ENCODE data around the gene CLCA1. TPM values are rescaled to one million over a fixed set of nuclear protein-coding genes. Genes with fewer than 3 reads are reported as not detected.
A peak's percentile ranks its signal among the peaks of the same experiment; 100 is the strongest.

The CLCA1 gene, protein sequence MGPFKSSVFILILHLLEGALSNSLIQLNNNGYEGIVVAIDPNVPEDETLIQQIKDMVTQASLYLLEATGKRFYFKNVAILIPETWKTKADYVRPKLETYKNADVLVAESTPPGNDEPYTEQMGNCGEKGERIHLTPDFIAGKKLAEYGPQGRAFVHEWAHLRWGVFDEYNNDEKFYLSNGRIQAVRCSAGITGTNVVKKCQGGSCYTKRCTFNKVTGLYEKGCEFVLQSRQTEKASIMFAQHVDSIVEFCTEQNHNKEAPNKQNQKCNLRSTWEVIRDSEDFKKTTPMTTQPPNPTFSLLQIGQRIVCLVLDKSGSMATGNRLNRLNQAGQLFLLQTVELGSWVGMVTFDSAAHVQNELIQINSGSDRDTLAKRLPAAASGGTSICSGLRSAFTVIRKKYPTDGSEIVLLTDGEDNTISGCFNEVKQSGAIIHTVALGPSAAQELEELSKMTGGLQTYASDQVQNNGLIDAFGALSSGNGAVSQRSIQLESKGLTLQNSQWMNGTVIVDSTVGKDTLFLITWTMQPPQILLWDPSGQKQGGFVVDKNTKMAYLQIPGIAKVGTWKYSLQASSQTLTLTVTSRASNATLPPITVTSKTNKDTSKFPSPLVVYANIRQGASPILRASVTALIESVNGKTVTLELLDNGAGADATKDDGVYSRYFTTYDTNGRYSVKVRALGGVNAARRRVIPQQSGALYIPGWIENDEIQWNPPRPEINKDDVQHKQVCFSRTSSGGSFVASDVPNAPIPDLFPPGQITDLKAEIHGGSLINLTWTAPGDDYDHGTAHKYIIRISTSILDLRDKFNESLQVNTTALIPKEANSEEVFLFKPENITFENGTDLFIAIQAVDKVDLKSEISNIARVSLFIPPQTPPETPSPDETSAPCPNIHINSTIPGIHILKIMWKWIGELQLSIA
- total RNA-seq, result not detected

DNA sequence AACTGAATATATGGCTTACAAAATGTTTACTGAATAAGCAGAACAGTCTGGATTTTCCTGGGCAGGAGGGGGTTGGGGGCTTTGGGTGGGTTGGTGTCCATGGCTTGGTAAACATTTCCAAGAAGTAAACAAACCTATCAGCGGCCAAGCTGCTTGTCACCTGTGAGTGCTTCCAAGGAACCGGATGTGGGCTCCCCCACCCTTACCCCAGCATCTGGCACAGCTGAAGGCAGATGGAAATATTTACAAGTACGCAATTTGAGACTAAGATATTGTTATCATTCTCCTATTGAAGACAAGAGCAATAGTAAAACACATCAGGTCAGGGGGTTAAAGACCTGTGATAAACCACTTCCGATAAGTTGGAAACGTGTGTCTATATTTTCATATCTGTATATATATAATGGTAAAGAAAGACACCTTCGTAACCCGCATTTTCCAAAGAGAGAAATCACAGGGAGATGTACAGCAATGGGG, at the start of gene CLCA1:
Gene CLCA1, plus strand, starts transcription at position 427 of the 477 bp plus-strand sequence. Its CDS starts 45 bp downstream, at position 472.
- no peak for DNase-seq (ENCODE audit: low read depth in 2 of 3, low spot score in 2 of 3)

DNA sequence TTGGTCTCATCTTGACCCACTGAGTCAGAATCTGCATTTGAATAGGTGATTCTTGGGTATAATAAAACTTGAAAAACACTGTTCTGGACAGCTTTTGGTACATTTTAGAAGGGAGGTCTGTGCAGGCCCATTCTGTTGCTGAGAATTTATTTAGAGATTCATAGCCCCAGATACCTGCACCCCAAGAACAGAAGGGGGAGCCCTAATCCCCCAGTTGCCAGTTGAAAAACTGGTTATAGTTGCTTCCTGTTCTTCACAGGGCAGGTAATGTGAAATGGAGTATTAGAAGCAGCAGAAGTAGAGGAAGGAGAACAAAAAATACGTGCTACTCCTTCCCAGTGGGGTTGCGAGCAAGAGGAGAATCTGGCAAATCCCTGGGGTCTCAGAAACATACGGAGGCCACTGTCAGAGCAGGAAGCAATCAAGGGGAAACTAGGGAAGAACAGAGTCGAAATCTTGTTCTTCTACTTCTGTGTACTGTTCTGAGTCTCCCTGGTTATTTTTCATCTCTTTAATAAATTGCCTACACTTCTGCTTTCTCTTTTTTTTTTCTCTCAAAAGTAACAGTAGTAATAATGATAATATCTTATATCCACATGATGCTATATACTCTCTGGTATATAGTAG, 49.3 kb upstream of the CLCA1 start:
- peak in 2 of 3 donors; percentile 62 to 82 for DNase-seq (ENCODE audit: low read depth in 2 of 3, low spot score in 2 of 3)

DNA sequence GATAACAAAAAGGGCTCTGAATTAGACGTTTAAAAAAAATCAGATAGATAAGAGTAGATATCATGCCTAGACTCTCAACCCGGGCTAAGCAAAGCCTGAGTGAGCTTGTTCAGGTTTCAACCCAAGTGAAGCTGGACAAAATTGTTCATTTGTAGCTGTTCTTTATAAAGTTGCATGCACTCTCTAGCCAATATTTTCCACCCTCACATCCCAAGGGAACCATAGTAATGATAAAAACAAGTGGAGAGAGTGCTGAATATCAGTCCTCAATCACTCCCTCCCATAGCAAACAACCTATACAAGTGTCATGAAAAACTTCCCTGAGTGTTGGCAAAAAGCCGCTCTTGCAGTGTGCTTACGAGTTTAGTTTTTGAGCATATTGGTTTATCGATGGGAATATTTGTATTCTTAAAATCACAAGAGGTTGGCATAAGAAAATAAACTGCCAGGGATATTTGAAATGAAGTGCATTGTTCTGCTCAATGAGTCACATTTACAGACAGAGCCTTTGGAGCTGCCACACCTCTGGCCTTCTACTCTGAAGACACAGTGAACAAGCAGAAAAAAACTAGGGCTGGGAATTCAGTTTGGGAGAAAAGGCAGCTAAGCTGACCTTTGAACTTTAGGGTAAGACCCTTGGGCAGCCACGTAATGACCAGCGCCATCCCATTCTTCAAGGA, 47.0 kb upstream of the CLCA1 start:
- DNase-seq (ENCODE audit: low read depth in 2 of 3, low spot score in 2 of 3), result no peak

DNA sequence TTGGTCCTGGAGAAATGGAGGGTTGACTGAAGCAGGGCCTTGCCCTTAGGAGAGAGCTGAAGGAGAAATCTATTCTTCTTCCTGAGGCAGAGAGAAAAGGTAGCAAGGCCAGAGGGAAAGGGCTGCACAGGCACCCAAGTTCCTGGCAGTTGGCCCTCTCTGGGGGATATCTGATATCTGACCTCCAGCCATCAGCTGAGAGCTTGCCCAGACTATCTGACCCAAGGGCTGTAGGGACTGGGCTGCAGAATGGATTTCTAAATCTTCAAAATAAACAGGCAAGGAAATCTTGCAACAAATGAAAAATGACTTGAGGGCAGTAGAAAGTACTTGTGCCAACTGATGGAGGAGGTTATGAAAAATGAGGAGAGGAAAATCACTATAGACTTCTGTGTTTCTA, 45.3 kb upstream of the CLCA1 start:
- DNase-seq (ENCODE audit: low read depth in 2 of 3, low spot score in 2 of 3), result no peak

DNA sequence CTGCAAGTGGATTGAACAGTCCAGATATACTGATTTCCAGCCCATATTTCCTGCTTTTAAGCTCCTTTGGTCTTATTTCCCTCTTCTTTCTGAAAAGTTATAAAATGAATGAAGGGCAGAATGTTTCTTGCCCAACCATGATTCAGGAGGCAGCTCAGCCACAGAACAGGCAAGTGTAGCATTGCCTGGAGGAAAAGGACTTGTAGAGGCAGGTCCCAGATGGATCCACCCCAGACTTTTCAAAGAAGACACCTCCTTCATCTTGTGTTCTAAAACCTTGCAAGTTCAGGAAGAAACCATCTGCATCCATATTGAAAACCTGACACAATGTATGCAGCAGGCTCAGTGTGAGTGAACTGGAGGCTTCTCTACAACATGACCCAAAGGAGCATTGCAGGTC, 44.9 kb upstream of the CLCA1 start, which contains the start of gene CLCA2:
Gene CLCA2, plus strand, starts transcription at position 299 of the 400 bp plus-strand sequence. Its CDS starts 77 bp downstream, at position 376.
- no peak for DNase-seq (ENCODE audit: low read depth in 2 of 3, low spot score in 2 of 3)

DNA sequence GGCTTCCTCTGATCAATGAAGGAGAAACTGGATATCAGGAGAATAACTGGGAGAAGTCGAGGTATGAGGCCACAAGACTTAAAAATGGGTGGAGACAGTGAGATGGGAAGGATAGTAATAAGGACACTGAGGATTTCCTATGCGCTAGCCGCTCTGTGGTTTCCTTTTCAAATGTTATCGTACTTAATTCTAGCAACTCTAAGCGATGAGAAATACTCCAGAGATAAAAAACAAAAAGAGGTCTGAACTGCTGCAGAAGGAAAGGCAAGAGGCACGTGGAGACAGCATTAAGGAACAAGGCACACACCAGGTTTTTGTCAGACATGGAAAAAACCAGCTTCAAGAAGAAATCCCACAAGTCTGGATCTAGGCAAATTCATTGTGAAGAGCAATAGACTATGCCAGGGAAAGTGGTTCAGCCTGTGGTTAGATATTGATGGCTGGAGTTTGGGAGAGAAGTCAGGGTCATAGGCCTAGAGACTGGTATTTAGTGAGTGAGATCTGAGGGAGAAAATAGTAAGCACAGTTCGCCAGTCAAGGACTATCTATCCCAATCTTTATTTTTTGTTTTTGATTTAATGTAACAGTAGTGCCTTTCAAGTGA, 39.5 kb upstream of the CLCA1 start:
- no peak for DNase-seq (ENCODE audit: low read depth in 2 of 3, low spot score in 2 of 3)

DNA sequence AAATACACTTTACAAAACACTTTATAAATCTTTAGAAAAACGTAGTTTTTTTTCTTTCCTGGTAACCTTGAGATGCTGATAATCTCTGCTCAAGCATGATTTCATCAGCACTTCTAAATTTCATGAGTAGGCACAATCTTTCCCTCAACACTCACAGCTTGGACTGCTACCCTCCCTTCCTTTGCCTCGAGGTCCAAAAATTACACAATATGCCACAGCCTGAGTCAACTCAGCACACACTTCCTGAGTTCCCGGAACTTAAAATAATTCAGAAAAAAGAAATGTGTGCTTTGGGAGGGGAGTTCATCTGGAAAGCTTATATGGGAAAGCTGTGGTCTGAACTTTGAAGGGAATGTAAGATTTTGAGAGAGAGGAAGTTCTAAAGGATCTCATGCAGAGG, 38.9 kb upstream of the CLCA1 start:
- DNase-seq (ENCODE audit: low read depth in 2 of 3, low spot score in 2 of 3), result peak in 2 of 3 donors; percentile 67 to 69

DNA sequence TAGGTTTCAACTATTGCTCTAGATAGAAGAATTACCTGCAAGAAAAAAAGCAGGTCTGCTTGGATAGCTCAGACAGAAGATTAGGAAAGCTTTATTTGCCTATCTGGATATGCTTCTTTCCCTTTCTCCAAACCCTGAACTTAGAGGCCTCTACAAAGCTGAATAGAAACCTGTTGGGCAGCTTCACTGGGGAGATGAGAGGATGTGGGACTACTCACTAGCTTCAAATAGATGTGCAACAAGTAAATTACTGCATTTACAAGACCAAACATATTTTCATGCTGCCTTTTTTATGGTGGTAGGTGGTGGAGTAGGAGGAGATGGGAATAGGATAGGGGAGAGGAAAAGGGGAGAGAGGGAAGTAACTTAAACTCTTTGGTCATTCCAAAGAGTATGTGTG, 38.4 kb upstream of the CLCA1 start:
- no peak for DNase-seq (ENCODE audit: low read depth in 2 of 3, low spot score in 2 of 3)

DNA sequence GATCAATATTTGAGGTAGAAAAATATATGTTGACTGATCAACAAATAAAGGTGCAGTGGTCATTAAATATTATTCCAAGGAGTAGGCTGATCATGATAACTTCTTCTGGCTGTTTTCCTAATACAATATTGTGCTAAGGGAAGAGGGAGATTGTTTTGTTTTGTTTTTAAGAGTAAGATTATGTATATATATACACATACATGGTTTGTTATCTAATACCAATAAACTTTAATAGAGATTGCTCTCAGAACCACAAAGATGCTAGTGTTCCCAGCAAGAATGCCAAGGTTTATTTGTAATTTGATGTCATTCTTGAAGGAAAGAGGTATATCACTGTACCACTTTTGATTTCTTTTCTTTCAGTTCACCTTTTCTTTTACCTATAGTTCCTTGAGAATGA, 34.7 kb upstream of the CLCA1 start:
- no peak for DNase-seq (ENCODE audit: low read depth in 2 of 3, low spot score in 2 of 3)

DNA sequence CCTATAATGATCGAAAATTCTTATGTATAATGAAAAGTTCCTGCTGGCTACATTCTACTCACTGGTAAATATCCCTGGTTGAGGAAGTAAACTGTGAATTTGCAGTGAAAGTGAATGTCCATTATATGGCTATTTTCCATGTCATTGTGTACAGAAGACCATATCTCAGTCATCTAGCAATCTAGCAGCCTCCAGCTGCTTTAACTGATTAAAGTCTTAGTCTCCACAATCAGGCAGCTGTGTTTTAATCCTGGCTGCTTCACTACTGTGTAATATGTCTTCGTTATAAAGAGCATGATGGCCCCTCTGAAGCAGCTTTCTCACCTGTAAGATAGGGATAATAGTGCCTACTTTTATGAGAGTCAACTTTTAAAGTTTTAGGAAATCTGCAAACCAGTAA, 33.4 kb upstream of the CLCA1 start:
- DNase-seq (ENCODE audit: low read depth in 2 of 3, low spot score in 2 of 3), result no peak

DNA sequence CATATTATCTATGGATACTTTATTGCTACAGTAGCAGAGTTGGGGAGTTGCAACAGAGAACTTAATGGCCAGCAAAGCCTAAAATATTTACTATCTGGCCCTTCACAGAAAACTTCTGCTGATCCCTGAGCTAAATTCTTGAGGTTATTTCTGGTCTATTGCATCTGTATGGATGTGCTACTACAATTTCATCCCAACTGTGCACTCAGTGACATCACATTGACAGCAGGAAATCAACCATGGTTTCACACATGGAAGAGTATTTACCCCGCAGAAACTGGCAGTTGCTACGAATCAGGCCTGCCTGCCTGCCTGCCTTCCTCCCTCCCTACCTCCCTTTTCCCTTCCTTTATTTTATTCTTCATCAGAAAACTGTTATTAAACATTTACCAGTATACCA, 32.7 kb upstream of the CLCA1 start:
- DNase-seq (ENCODE audit: low read depth in 2 of 3, low spot score in 2 of 3), result no peak

DNA sequence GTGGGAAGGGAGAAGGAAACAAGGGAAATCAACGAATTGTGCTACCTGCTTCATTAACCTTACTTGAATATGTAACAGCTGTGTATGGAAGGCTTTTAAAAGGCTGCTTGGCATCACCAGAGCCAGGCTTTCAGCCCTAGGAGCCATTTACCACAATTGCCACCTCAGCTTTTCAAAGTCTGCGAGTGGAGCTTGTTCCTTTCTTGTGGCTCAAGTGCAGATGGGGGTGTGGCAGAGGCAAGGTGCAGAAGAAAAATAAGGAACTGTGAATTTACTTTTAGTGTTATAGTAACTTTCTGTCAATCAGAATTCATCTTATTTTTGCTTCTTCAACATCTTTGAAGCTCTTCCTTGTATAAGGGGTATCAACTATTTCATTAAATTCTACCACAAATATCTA, 27.1 kb upstream of the CLCA1 start:
- DNase-seq (ENCODE audit: low read depth in 2 of 3, low spot score in 2 of 3), result peak in 1 of 3 donors; percentile 83

DNA sequence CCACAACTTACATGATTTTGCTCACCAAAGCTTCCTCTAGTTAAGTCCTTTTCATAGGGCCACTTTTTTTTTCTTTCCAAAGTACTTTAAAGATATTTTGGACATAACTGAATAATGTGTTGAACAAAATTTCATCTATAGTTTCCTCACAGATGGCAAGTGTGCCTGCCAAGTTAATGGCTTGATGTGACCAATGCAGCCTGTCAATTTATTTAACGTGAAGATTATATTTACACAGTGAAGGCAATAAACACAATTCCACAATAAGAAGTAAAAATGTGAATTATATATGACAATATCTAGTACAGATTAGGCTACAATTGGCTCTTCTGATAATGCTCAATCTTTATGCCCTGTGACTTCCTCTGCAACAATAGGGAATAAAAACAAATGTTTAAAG, 26.7 kb upstream of the CLCA1 start:
- DNase-seq (ENCODE audit: low read depth in 2 of 3, low spot score in 2 of 3), result no peak

DNA sequence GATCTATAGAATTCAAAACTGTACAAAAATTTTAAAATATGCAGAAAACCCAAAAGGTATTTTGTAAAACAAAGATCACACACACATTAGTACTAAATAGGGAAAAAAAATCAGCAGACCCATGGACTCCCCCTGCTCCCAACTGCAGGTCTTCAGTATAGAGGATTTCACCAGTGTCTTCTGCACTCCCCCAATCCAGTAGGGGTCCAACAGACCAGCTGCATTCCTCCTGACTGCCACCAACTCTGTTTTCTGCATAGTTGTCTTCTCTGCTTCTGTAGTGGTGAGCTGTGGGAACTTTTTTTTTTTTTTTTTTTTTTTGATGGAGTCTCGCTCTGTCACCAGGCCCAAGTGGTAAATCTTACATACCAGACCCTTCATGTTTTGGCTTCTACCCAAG, 22.8 kb upstream of the CLCA1 start:
- DNase-seq (ENCODE audit: low read depth in 2 of 3, low spot score in 2 of 3), result peak in 1 of 3 donors; percentile 24

DNA sequence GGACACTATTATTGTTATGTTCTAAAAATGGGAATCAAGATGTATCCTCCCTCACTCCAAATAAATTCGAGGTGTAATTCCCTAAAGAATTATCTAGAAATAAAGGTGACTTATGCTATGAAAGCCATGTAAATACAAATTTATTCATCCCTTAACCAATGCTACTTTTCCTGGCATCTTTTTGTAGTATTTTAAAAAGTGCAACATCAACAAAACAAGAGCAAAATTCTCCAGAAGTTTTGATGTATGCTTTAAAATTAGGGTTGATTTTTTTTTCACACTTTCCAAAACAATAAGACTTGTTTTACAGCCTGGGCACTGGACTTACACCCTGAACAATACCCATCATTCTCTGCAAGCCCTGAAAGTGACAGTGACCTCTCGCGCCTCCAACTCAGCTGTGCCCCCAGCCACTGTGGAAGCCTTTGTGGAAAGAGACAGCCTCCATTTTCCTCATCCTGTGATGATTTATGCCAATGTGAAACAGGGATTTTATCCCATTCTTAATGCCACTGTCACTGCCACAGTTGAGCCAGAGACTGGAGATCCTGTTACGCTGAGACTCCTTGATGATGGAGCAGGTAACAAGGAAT, 21.4 kb upstream of the CLCA1 start:
- DNase-seq (ENCODE audit: low read depth in 2 of 3, low spot score in 2 of 3), result no peak

DNA sequence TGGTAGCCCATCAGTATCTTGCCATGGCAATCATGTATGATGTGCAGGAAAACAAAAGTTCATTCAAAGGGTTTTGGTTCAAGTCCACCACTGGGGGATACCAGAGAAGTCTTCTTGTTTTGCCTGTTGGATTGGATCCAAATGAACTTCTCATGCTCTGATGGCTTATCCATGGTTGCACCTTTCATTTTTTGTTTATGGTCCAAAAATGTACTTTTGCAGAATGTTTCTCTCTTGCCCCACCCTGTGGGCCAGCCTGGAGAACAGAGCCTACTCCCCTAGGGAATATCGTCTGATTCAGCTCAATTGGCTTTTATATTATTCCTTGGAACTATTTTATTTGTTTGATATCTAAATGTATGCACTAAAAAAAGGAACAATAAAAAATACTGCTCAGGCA, 20.1 kb upstream of the CLCA1 start:
- no peak for DNase-seq (ENCODE audit: low read depth in 2 of 3, low spot score in 2 of 3)

DNA sequence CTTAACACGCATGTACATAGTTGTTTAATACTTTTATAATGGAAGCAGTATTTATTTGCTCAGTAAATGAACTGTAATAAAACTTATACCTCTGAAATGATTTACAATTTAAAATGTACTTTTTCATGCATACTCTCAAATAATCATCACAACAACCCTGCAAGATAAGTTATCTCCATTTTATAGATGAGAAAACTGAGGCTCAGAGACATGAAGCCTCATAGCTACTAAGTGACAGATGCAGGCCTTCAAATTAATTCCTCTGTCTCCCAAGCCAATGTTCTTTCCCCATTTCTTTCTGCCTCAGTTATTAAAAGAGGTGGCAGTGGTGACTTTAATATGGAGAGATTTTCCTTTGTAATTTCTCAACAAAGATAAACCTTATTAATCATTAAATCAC, 19.6 kb upstream of the CLCA1 start:
- DNase-seq (ENCODE audit: low read depth in 2 of 3, low spot score in 2 of 3), result no peak

DNA sequence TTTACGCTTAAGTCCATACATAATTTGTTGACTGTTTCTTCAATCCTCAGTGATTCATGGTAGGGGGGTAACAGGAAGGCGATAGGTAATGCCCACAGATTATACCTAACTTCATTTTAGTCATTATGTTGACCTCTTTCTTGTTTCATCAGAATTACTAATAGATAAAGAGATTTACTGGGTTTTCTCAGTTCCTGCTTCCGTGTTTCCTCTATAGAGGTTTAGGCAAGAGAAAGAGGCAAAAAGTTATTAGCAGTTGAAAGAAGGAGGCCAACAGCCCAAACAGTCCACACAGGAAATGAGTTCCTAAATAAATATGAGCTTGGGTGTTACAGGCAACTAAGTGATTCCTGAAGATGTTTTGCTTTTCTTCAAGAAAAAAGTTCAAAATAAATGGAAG, 17.9 kb upstream of the CLCA1 start:
- DNase-seq (ENCODE audit: low read depth in 2 of 3, low spot score in 2 of 3), result no peak

DNA sequence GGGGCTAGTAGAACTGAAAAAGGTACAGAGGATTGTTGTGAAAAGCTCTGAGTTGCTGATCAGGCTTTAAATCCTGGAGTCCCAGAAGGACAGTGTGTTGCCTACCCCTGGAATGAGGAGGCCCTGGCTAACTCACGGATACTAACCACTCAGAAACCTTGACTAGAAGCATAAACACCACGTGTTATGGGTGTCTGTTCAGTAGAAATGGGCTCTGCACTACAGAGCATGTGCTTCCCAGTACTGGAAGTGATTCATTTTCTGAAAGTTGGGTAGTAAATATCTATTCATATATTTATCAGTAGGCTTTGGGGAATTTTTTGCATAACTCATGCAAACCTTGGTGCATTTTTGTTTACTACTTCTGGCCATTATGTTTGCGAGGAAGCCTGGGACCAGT, 15.1 kb upstream of the CLCA1 start:
- no peak for DNase-seq (ENCODE audit: low read depth in 2 of 3, low spot score in 2 of 3)

DNA sequence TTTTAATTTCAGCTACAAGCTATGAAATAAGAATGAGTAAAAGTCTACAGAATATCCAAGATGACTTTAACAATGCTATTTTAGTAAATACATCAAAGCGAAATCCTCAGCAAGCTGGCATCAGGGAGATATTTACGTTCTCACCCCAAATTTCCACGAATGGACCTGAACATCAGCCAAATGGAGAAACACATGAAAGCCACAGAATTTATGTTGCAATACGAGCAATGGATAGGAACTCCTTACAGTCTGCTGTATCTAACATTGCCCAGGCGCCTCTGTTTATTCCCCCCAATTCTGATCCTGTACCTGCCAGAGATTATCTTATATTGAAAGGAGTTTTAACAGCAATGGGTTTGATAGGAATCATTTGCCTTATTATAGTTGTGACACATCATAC, 13.7 kb upstream of the CLCA1 start:
- DNase-seq (ENCODE audit: low read depth in 2 of 3, low spot score in 2 of 3), result no peak

Data from hematopoietic multipotent progenitor cell (in vitro differentiated cells).